ENCODE data around the gene MARCHF4. TPM values are rescaled to one million over a fixed set of nuclear protein-coding genes. Genes with fewer than 3 reads are reported as not detected.

The MARCHF4 gene
- total and polyA plus RNA-seq, 2 of the 4 experiments (the other 2 are of a cell fraction) = 2.3 to 12.0 TPM

GRCh38 chr2:216418981-216419380 is 46.7 kb upstream of the MARCHF4 start (continued):
- no peak for TF ChIP-seq MXI1 (IDR thresholded peaks at IDR 0.05; ENCODE audit: borderline replicate concordance, low read depth, low read length)
- TF ChIP-seq RFX5 (IDR thresholded peaks at IDR 0.05; ENCODE audit: low read depth, low read length) = no peak
- TF ChIP-seq RAD21 (IDR thresholded peaks at IDR 0.05; ENCODE audit: low read length) = no peak
- TF ChIP-seq POLR2A (IDR thresholded peaks at IDR 0.05; ENCODE audit: low read depth, low read length) = no peak
- no peak for TF ChIP-seq BHLHE40 (IDR thresholded peaks at IDR 0.05; ENCODE audit: low read depth, low read length)
- TF ChIP-seq RCOR1 (IDR thresholded peaks at IDR 0.05; ENCODE audit: insufficient replicate concordance, low read length) = no peak

DNA sequence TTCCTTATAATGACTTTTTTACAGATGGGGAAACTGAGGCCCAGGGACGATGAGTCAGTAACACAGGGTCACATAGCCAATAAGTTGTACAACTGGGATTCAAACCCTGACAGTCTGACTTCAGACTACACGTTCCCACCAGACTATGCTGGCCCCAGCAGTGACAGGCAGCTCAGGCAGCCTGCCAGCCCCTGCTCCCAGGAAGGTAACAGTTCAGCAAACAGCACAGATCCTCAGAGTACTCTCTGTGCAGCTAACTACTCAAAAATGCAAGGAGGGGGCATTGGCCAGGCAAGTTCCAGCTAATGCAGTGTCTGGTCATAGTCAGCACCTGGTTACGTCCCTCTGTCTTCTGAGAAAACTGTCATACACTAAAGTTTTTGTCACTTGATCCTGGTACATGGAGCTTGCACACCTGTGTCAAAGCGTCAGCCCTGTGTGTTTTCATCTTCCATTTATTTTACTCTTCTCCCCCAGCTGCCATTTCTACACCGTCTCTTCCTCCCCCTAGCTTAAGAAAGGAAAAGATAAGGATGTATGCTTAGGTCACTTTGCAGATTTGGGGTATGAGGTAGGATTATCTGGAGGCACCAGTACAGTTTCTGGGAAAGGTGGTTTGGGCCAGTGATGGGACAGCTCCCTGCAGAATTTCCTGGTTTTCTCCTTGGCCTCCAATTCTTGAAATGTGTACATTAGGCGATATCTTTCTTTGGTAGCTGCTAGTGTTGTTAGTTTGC is 44.5 kb upstream of the MARCHF4 start:
- Histone ChIP-seq H4K8ac (ENCODE audit: low read depth in 2 of 2, low read length in 2 of 2) (no peak overlapping the region), H3K36me3 (ENCODE audit: control insufficient read depth, insufficient read depth, low read length) (peaks cover 34% of the 10 kb centered on the region), H2BK120ac (ENCODE audit: low read depth, low read length) (no peak overlapping the region), H3K9me1 (ENCODE audit: insufficient read depth, low read length) (peaks cover 10% of the 10 kb centered on the region; the same call in 1 of the 2 replicates), H4K5ac (ENCODE audit: low read depth, low read length) (no peak overlapping the region), H3K9ac (ENCODE audit: low read depth, low read length) (no peak overlapping the region), H3K4ac (ENCODE audit: low read depth, low read length) (no peak overlapping the region), H3K18ac (ENCODE audit: low read depth, low read length) (no peak overlapping the region), H3K27me3 (ENCODE audit: control insufficient read depth, insufficient read depth, low read length) (no peaks in the 10 kb centered on the region), H2AK9ac (replicated peaks; ENCODE audit: low read depth, low read length, poor library complexity) (no peak overlapping the region), H3K4me1 (ENCODE audit: control insufficient read depth, insufficient read depth, low read length) (peaks cover 2% of the 10 kb centered on the region; the same call in 1 of the 2 replicates), H3K4me3 (ENCODE audit: insufficient read depth, low read depth, low read length) (no peak overlapping the region), H2BK5ac (ENCODE audit: low read depth, low read length, poor library complexity, severe bottlenecking) (no peak overlapping the region), H3K79me1 (ENCODE audit: low read depth in 1 of 2, low read length in 2 of 2) (peaks cover 17 to 28% of the 10 kb centered on the region in 2 experiments), H2BK15ac (ENCODE audit: low read depth, low read length) (no peak overlapping the region), H2AFZ (replicated peaks; ENCODE audit: low read length, poor library complexity) (no peak overlapping the region), H4K91ac (ENCODE audit: insufficient read depth, low read depth, low read length) (no peak overlapping the region), H3K4me2 (ENCODE audit: low read depth, low read length) (no peak overlapping the region), H3K56ac (ENCODE audit: extremely low read depth, insufficient read depth, low read length) (no peak overlapping the region), H3K23ac (ENCODE audit: low read depth, low read length) (no peak overlapping the region), H3K27ac (ENCODE audit: insufficient read depth, low read length) (no peak overlapping the region), H4K20me1 (ENCODE audit: insufficient read depth, low read length) (no peaks in the 10 kb centered on the region), H2BK20ac (ENCODE audit: low read depth, low read length) (no peak overlapping the region), H3K14ac (replicated peaks; ENCODE audit: low read depth, low read length) (no peak overlapping the region), H3K9me3 (ENCODE audit: control insufficient read depth, insufficient read depth, low read length) (no peaks in the 10 kb centered on the region), H2AK5ac (ENCODE audit: low read depth, low read length) (no peak overlapping the region)
- in situ Hi-C loops (cut with MboI; ENCODE audit: low sequenced_read_pairs) = loop anchor here (25.0 kb wide), 1 partner anchor 204 kb away; no protein-coding TSS in a partner anchor
- CTCF ChIA-PET = no interaction called here
- POLR2A ChIA-PET (ENCODE audit: unreplicated experiment) = no interaction called here
- intact Hi-C loops (cut with micrococcal nuclease) = no loop called here
- DNase-seq (no peak), ATAC-seq (ENCODE audit: low read depth) (no peak)
- dilution Hi-C loops (cut with HindIII; ENCODE audit: low sequenced_read_pairs, unreplicated experiment) = no loop called here
- whole genome bisulfite sequencing, 2 experiments (ENCODE audit: extremely low coverage in 2 of 2, insufficient read length in 1 of 2) = 90% methylated on average over 2 of the region's 6 CpGs; no CpG with 5 or more reads in 1 of the 2 experiments
- TF ChIP-seq FOS (IDR thresholded peaks at IDR 0.05; ENCODE audit: low read depth, low read length) (no peak), CEBPB (IDR thresholded peaks at IDR 0.05; ENCODE audit: low read depth, low read length) (no peak), USF2 (IDR thresholded peaks at IDR 0.05; ENCODE audit: low read depth, low read length) (no peak), RFX5 (IDR thresholded peaks at IDR 0.05; ENCODE audit: low read depth, low read length) (no peak)
- BruUV-seq (replicated peaks) = no TSS peak

Data from IMR-90 (cell line).